Urothelium cell line (cell line): ENCODE data around the gene PM20D1.

Experiments used
- DNase-seq: peaks from one replicate; pipeline ENCODE4 v3.0.0; 2011; ENCODE audit warnings: low spot score, mixed read lengths
- FAIRE-seq: peaks from 2 replicates; lab custom pipeline; 2011; peaks lifted over from hg19 to GRCh38; lab: Jason Lieb, UNC

PM20D1 gene

GRCh38 chr1:205780335-205780734 is 69.6 kb downstream of the PM20D1 start:
- DNase-seq (no peak), FAIRE-seq (no peak)
